ENCODE results near the gene ADARB1.

ADARB1 gene

DNA sequence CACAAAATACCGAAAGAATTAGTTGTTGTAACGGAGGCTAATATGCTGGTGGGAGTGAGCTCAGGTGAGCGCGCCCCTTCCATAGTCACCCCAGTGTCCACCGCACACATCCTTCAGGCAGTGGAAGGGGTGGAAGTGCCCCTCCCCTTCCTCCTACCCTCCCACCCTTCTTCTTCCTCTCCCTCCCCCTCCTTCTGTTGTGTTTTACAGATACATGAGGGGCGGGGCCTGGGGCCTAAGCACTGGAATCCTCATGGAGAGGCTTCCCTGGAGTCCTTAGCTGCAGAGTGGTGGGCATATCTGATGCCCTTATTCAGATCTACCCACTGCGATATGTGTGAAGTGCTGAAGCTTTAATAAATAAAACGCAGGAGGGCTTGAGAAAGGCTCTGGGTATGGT, 10.3 kb upstream of the ADARB1 start:
- H3K36me3 ChIP-seq: no peaks in the 10 kb centered on the region
- peaks cover 0 to 21% (median 9%) of the 10 kb centered on the region in 11 experiments; a peak in 14 of 22 replicates for H3K9me3 ChIP-seq (replicated peaks in 1 of 11)
- no peak overlapping the region for H3K27ac ChIP-seq
- peak overlapping the region in 6 of 11 experiments; percentile 7 to 19 (median 12); a peak in 4 of 22 replicates for H3K4me2 ChIP-seq
- peaks cover 0 to 18% (median 7%) of the 10 kb centered on the region in 10 experiments; a peak in 15 of 20 replicates for H3K4me1 ChIP-seq
- H3K27me3 ChIP-seq: no peaks in the 10 kb centered on the region
- H4K20me1 ChIP-seq: no peaks in the 10 kb centered on the region
- no peak for TF ChIP-seq Cebpa-rat (IDR thresholded peaks at IDR 0.05)
- H3K9ac ChIP-seq: no peak overlapping the region
- no peak overlapping the region for H3K4me3 ChIP-seq

GRCh38 chr21:45064618-45065399, 9.6 kb upstream of the ADARB1 start:
- no peak for TF ChIP-seq Cebpa-rat (IDR thresholded peaks at IDR 0.05)
- Histone ChIP-seq H3K4me1 (peaks cover 0 to 18% (median 7%) of the 10 kb centered on the region in 10 experiments; a peak in 15 of 20 replicates), H3K4me2 (no peak overlapping the region), H3K36me3 (no peaks in the 10 kb centered on the region), H3K4me3 (no peak overlapping the region), H3K9ac (no peak overlapping the region), H3K9me3 (replicated peaks in 1 of 11) (peaks cover 0 to 21% (median 9%) of the 10 kb centered on the region in 11 experiments; a peak in 14 of 22 replicates), H3K27me3 (no peaks in the 10 kb centered on the region), H3K27ac (no peak overlapping the region), H4K20me1 (no peaks in the 10 kb centered on the region)

DNA sequence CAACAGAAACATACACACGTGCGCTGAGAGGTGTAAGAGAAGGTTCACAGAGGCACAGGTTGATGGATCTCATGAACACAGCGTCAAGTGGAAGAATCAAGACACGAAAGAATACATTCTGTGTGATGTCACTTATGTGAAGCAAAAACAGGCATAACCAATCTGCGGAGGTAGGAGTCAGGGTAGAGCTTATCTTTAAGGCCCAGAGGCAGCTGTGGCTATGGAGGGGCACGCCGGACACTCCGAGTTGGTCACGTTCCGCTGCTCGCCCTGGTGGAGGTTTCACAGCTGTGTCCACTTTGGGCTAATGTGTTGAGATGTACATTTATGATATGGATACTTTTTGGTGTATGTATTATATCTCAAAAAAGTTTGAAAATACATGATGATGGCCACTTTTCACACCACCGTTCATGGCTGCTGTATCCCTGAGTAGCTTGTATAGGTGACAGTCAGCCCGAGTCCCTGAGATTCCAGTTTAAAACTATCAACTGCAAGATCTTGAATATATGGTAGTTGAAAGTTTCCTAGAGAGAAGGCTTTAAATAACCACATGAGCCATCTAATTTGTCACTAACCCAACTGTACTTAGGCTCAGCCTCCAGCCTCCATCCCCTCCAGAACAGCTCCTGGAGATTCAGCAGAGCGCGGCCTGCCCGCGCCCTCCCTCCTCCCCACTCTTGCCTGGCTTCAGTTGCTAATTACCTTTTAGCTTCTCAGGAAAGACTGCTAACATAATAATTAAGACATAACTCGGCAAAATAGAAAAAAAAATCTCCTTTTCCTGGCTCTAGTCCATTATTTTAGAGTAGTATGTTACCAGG, 6.7 kb upstream of the ADARB1 start:
- TF ChIP-seq Cebpa-rat (IDR thresholded peaks at IDR 0.05): no peak
- Histone ChIP-seq H3K36me3 (no peaks in the 10 kb centered on the region), H3K9me3 (replicated peaks in 1 of 11) (peaks cover 0 to 13% (median 9%) of the 10 kb centered on the region in 11 experiments; a peak in 14 of 22 replicates), H3K4me1 (peaks cover 5 to 30% (median 7%) of the 10 kb centered on the region in 10 experiments; a peak in 16 of 20 replicates), H3K4me3 (no peak overlapping the region), H3K9ac (no peak overlapping the region), H3K27ac (no peak overlapping the region), H3K4me2 (peak overlapping the region in 7 of 11 experiments; percentile 22 to 58 (median 38); a peak in 12 of 22 replicates), H3K27me3 (peaks cover 0 to 5% (median 0%) of the 10 kb centered on the region in 11 experiments; a peak in 2 of 22 replicates), H4K20me1 (no peaks in the 10 kb centered on the region)

- Histone ChIP-seq H3K4me1 (peaks cover 5 to 36% (median 16%) of the 10 kb centered on the region in 10 experiments; a peak in 16 of 20 replicates), H3K27ac (no peak overlapping the region), H3K36me3 (no peaks in the 10 kb centered on the region), H3K4me3 (no peak overlapping the region), H3K9me3 (replicated peaks in 1 of 11) (no peaks in the 10 kb centered on the region), H4K20me1 (no peaks in the 10 kb centered on the region), H3K27me3 (peaks cover 0 to 6% (median 0%) of the 10 kb centered on the region in 11 experiments; a peak in 2 of 22 replicates), H3K9ac (no peak overlapping the region), H3K4me2 (no peak overlapping the region)
- TF ChIP-seq Cebpa-rat (IDR thresholded peaks at IDR 0.05): no peak
These were observed 5.3 kb upstream of the ADARB1 start for GRCh38 chr21:45069085-45069484.

GRCh38 chr21:45069711-45070110, 4.7 kb upstream of the ADARB1 start:
- peaks cover 0 to 6% (median 0%) of the 10 kb centered on the region in 11 experiments; a peak in 2 of 22 replicates for H3K27me3 ChIP-seq
- H3K4me1 ChIP-seq: peaks cover 5 to 34% (median 15%) of the 10 kb centered on the region in 10 experiments; a peak in 14 of 20 replicates
- no peaks in the 10 kb centered on the region for H3K36me3 ChIP-seq
- H3K27ac ChIP-seq: no peak overlapping the region
- H3K4me2 ChIP-seq: no peak overlapping the region
- no peaks in the 10 kb centered on the region for H3K9me3 ChIP-seq (replicated peaks in 1 of 11)
- no peak overlapping the region for H3K9ac ChIP-seq
- peaks cover 0 to 2% (median 0%) of the 10 kb centered on the region in 11 experiments; a peak in 7 of 22 replicates for H4K20me1 ChIP-seq
- H3K4me3 ChIP-seq: no peak overlapping the region
- no peak for TF ChIP-seq Cebpa-rat (IDR thresholded peaks at IDR 0.05)

- H3K27ac ChIP-seq: no peak overlapping the region
These were observed 3.1 kb upstream of the ADARB1 start for GRCh38 chr21:45071078-45071873.

GRCh38 chr21:45071874-45072737, 2.3 kb upstream of the ADARB1 start:
- peak overlapping the region in 7 of 11 experiments; percentile 0 to 91 (median 83); a peak in 10 of 22 replicates for H3K4me2 ChIP-seq

More at GRCh38 chr21:45071078-45071873, 3.1 kb upstream of the ADARB1 start:
- TF ChIP-seq Cebpa-rat (IDR thresholded peaks at IDR 0.05): no peak
- H3K27me3 ChIP-seq: peaks cover 0 to 20% (median 6%) of the 10 kb centered on the region in 11 experiments; a peak in 10 of 22 replicates
- H3K4me2 ChIP-seq: no peak overlapping the region
- H3K4me1 ChIP-seq: peaks cover 16 to 41% (median 27%) of the 10 kb centered on the region in 10 experiments
- no peak overlapping the region for H3K4me3 ChIP-seq
- H3K9me3 ChIP-seq (replicated peaks in 1 of 11): no peaks in the 10 kb centered on the region
- H3K9ac ChIP-seq: no peak overlapping the region
- H4K20me1 ChIP-seq: peaks cover 0 to 18% (median 11%) of the 10 kb centered on the region in 11 experiments; a peak in 10 of 22 replicates
- H3K36me3 ChIP-seq: no peaks in the 10 kb centered on the region

More at GRCh38 chr21:45071874-45072737, 2.3 kb upstream of the ADARB1 start:
- peak overlapping the region in 1 of 11 experiments; percentile 37; a peak in 1 of 22 replicates for H3K9ac ChIP-seq
- H3K27ac ChIP-seq: no peak overlapping the region
- H3K36me3 ChIP-seq: 0 out of 22 replicates have a peak, but pooled peaks cover 0 to 5% (median 0%) of the 10 kb centered on the region in 11 experiments
- peaks cover 0 to 20% (median 6%) of the 10 kb centered on the region in 11 experiments; a peak in 10 of 22 replicates for H3K27me3 ChIP-seq
- H3K4me1 ChIP-seq: peaks cover 24 to 50% (median 35%) of the 10 kb centered on the region in 10 experiments
- TF ChIP-seq Cebpa-rat (IDR thresholded peaks at IDR 0.05): no peak
- H3K9me3 ChIP-seq (replicated peaks in 1 of 11): peaks cover 0 to 1% (median 0%) of the 10 kb centered on the region in 11 experiments; a peak in 3 of 22 replicates
- H3K4me3 ChIP-seq: no peak overlapping the region
- H4K20me1 ChIP-seq: peaks cover 0 to 19% (median 11%) of the 10 kb centered on the region in 11 experiments; a peak in 10 of 22 replicates

Measured in BLaER1 treated with 17β-estradiol and CSF1 and Interleukin-3, amounts not matched to agents 10 nM and 100 nM (cell line).